Urinary bladder (tissue), 4 donors: ENCODE measurements around the gene CACNB2. TPM values are rescaled to one million over a fixed set of nuclear protein-coding genes. Genes with fewer than 3 reads are reported as not detected.

Experiments used
- DNase-seq: peaks from one replicate; pipeline ENCODE4 v3.0.0-alpha.2; 2015; ENCODE audit errors: extremely low spot score
- H3K27ac ChIP-seq: one replicate; pipeline ENCODE4 v1.5.1; 2013; ENCODE audit warnings: low read depth, mild to moderate bottlenecking, moderate library complexity
- H3K36me3 ChIP-seq: one replicate; pipeline ENCODE4 v1.6.1; 2013; ENCODE audit warnings: mild to moderate bottlenecking, moderate library complexity; ENCODE audit not compliant: insufficient read depth
- H3K4me1 ChIP-seq: one replicate; pipeline ENCODE4 v1.6.1; 2013; ENCODE audit warnings: mild to moderate bottlenecking, moderate library complexity; ENCODE audit not compliant: insufficient read depth
- H3K4me3 ChIP-seq: one replicate; pipeline ENCODE4 v1.5.1; 2013; ENCODE audit warnings: low read depth, low read length
- whole genome bisulfite sequencing: extraction: QIAGEN DNeasy Blood & Tissue Kit; methylation state at CpG from one replicate; pipeline ENCODE4 v1.1.7; 2013; 5-methylcytosine and 5-hydroxymethylcytosine counted together
- polyA plus RNA-seq: library from polyadenylated mRNA; stranded (reverse); fragments of 200-250 nt; gene quantifications from one replicate; pipeline ENCODE4 v1.2.3, GENCODE V29; 2013
- total RNA-seq: library from RNA; depleted of rRNA; stranded (reverse); fragments of >200 nt; gene quantifications from one replicate; pipeline ENCODE4 v1.2.3, GENCODE V29; 2014
- donor health status: healthy with polysubstance abuse.
- donor health status: healthy.

Gene CACNB2
- total and polyA plus RNA-seq, 2 donors: 16.7 to 40.4 TPM

- WGBS: 63% methylated on average over 5 of the region's 5 CpGs
- Histone ChIP-seq H3K36me3 (no peaks in the 10 kb centered on the region), H3K4me3 (no peak overlapping the region), H3K27ac (no peak overlapping the region), H3K4me1 (no peaks in the 10 kb centered on the region)
- no peak for DNase-seq
Observed at GRCh38 chr10:18376650-18377049, 236.4 kb downstream of the CACNB2 start.

- H3K27ac ChIP-seq: no peak overlapping the region
Observed at GRCh38 chr10:18377898-18378297, 237.7 kb downstream of the CACNB2 start.

GRCh38 chr10:18378766-18379165 lies 238.5 kb downstream of the CACNB2 start:
- no peaks in the 10 kb centered on the region for H3K36me3 ChIP-seq
- no peak overlapping the region for H3K4me3 ChIP-seq
- no peak for DNase-seq
- no peaks in the 10 kb centered on the region for H3K4me1 ChIP-seq
- 66% methylated on average over 2 of the region's 2 CpGs for WGBS
- H3K27ac ChIP-seq: no peak overlapping the region

More at GRCh38 chr10:18377898-18378297, 237.7 kb downstream of the CACNB2 start:
- Histone ChIP-seq H3K4me3 (no peak overlapping the region), H3K4me1 (no peaks in the 10 kb centered on the region), H3K36me3 (no peaks in the 10 kb centered on the region)
- 78% methylated on average over 2 of the region's 2 CpGs for WGBS
- no peak for DNase-seq

- no peak overlapping the region for H3K27ac ChIP-seq
- no peak overlapping the region for H3K4me3 ChIP-seq
- no peak for DNase-seq
- no peaks in the 10 kb centered on the region for H3K36me3 ChIP-seq
- 93% methylated on average over 5 of the region's 5 CpGs for WGBS
- no peaks in the 10 kb centered on the region for H3K4me1 ChIP-seq
Observed at GRCh38 chr10:18381679-18382078, 241.5 kb downstream of the CACNB2 start.

GRCh38 chr10:18397906-18398305 lies 257.7 kb downstream of the CACNB2 start:
- DNase-seq: no peak
- Histone ChIP-seq H3K36me3 (no peaks in the 10 kb centered on the region), H3K4me3 (no peak overlapping the region), H3K4me1 (no peaks in the 10 kb centered on the region), H3K27ac (no peak overlapping the region)
- 72% methylated on average over 5 of the region's 5 CpGs for WGBS

- Histone ChIP-seq H3K4me3 (no peak overlapping the region), H3K4me1 (no peaks in the 10 kb centered on the region), H3K27ac (no peak overlapping the region), H3K36me3 (no peaks in the 10 kb centered on the region)
- DNase-seq: no peak
- 87% methylated on average over 3 of the region's 3 CpGs for WGBS
Observed at GRCh38 chr10:18399158-18399557, 258.9 kb downstream of the CACNB2 start.

GRCh38 chr10:18400201-18400905 lies 260.1 kb downstream of the CACNB2 start:
- H3K36me3 ChIP-seq: no peaks in the 10 kb centered on the region

GRCh38 chr10:18400906-18401245 lies 260.7 kb downstream of the CACNB2 start:
- DNase-seq: no peak
- 30% methylated on average over 11 of the region's 11 CpGs for WGBS

More at GRCh38 chr10:18400201-18400905, 260.1 kb downstream of the CACNB2 start:
- Histone ChIP-seq H3K4me1 (no peaks in the 10 kb centered on the region), H3K27ac (no peak overlapping the region), H3K4me3 (peak overlapping the region; percentile 25)
- 23% methylated on average over 17 of the region's 17 CpGs for whole genome bisulfite sequencing
- DNase-seq: no peak

GRCh38 chr10:18401416-18402195 lies 261.4 kb downstream of the CACNB2 start:
- DNase-seq: no peak
- H3K4me3 ChIP-seq: no peak overlapping the region
- no peaks in the 10 kb centered on the region for H3K4me1 ChIP-seq
- 92% methylated on average over 12 of the region's 12 CpGs for WGBS
- H3K36me3 ChIP-seq: no peaks in the 10 kb centered on the region
- no peak overlapping the region for H3K27ac ChIP-seq

More at GRCh38 chr10:18400906-18401245, 260.7 kb downstream of the CACNB2 start:
- no peak overlapping the region for H3K27ac ChIP-seq
- no peaks in the 10 kb centered on the region for H3K4me1 ChIP-seq
- H3K4me3 ChIP-seq: peak overlapping the region; percentile 25
- no peaks in the 10 kb centered on the region for H3K36me3 ChIP-seq

- no peak overlapping the region for H3K27ac ChIP-seq
- no peaks in the 10 kb centered on the region for H3K36me3 ChIP-seq
- no peaks in the 10 kb centered on the region for H3K4me1 ChIP-seq
- no peak overlapping the region for H3K4me3 ChIP-seq
- DNase-seq: no peak
- 84% methylated on average over 3 of the region's 3 CpGs for WGBS
Observed at GRCh38 chr10:18402853-18403252, 262.6 kb downstream of the CACNB2 start.

- 84% methylated on average over 5 of the region's 5 CpGs for WGBS
- H3K27ac ChIP-seq: no peak overlapping the region
- no peak overlapping the region for H3K4me3 ChIP-seq
- DNase-seq: no peak
- no peaks in the 10 kb centered on the region for H3K4me1 ChIP-seq
- H3K36me3 ChIP-seq: no peaks in the 10 kb centered on the region
Observed at GRCh38 chr10:18404530-18404929, 264.3 kb downstream of the CACNB2 start.

GRCh38 chr10:18406136-18406535 lies 265.9 kb downstream of the CACNB2 start:
- DNase-seq: no peak
- no peaks in the 10 kb centered on the region for H3K4me1 ChIP-seq
- H3K36me3 ChIP-seq: no peaks in the 10 kb centered on the region
- WGBS: 93% methylated on average over 4 of the region's 4 CpGs
- H3K27ac ChIP-seq: no peak overlapping the region
- no peak overlapping the region for H3K4me3 ChIP-seq

GRCh38 chr10:18409599-18410397 lies 269.6 kb downstream of the CACNB2 start:
- no peak for DNase-seq
- Histone ChIP-seq H3K4me1 (no peaks in the 10 kb centered on the region), H3K27ac (no peak overlapping the region), H3K4me3 (no peak overlapping the region), H3K36me3 (no peaks in the 10 kb centered on the region)
- 84% methylated on average over 4 of the region's 4 CpGs for WGBS
